H9 (cell line): Measurements from ENCODE around the gene CBY1. TPM values are rescaled to one million over a fixed set of nuclear protein-coding genes. Genes with fewer than 3 reads are reported as not detected.

ENCODE experiments used
- DNase-seq: peaks from one replicate; pipeline ENCODE4 v3.0.0-alpha.2; 2017
- H2AFZ ChIP-seq: one replicate; pipeline ENCODE4 v1.6.1; 2013; ENCODE audit warnings: mild to moderate bottlenecking, low read length, control low read depth, moderate library complexity
- H2AK5ac ChIP-seq: 2 replicates; pipeline ENCODE4 v1.6.1; 2013; ENCODE audit warnings: low read length, control low read depth, mixed read lengths; ENCODE audit not compliant: insufficient read length
- H2BK120ac ChIP-seq: one replicate; pipeline ENCODE4 v1.6.1; 2013; ENCODE audit warnings: low read depth, mild to moderate bottlenecking, low read length, control low read depth, inconsistent platforms; ENCODE audit not compliant: poor library complexity, severe bottlenecking
- H2BK12ac ChIP-seq: 2 replicates; pipeline ENCODE4 v1.6.1; 2013; ENCODE audit warnings: low read length, control low read depth, mixed read lengths, low read depth; ENCODE audit not compliant: insufficient read length
- H2BK15ac ChIP-seq: 2 replicates; pipeline ENCODE4 v1.6.1; 2013; ENCODE audit warnings: low read depth, low read length, control low read depth
- H2BK20ac ChIP-seq: one replicate; pipeline ENCODE4 v1.6.1; 2013; ENCODE audit warnings: low read depth, mild to moderate bottlenecking, low read length, control low read depth, inconsistent platforms; ENCODE audit not compliant: poor library complexity, severe bottlenecking
- H2BK5ac ChIP-seq: 2 replicates; pipeline ENCODE4 v1.6.1; 2013; ENCODE audit warnings: low read length, control low read depth, mixed read lengths; ENCODE audit not compliant: insufficient read length
- H3K14ac ChIP-seq: 2 replicates; pipeline ENCODE4 v1.6.1; 2013; ENCODE audit warnings: low read length, control low read depth; ENCODE audit not compliant: insufficient read depth
- H3K18ac ChIP-seq: 2 replicates; pipeline ENCODE4 v1.6.1; 2013; ENCODE audit warnings: low read depth, mild to moderate bottlenecking, mixed read lengths, low read length, control low read depth; ENCODE audit not compliant: insufficient read length
- H3K23ac ChIP-seq: 2 replicates; pipeline ENCODE4 v1.6.1; 2013; ENCODE audit warnings: low read length, control low read depth, mixed read lengths, low read depth; ENCODE audit not compliant: insufficient read length
- H3K23me2 ChIP-seq: 2 replicates; pipeline ENCODE4 v1.6.1; 2013; ENCODE audit warnings: low read depth, mild to moderate bottlenecking, mixed read lengths, low read length, control low read depth; ENCODE audit not compliant: insufficient read length, poor library complexity, severe bottlenecking
- H3K27ac ChIP-seq: 2 replicates; pipeline ENCODE4 v1.5.1; 2013; ENCODE audit warnings: low read length, control low read depth, mixed read lengths, low read depth; ENCODE audit not compliant: insufficient read length
- H3K27me3 ChIP-seq: 2 replicates; pipeline ENCODE4 v1.6.1; 2013; ENCODE audit warnings: low read length, control low read depth, inconsistent platforms; ENCODE audit not compliant: insufficient read depth
- H3K4ac ChIP-seq: 2 replicates; pipeline ENCODE4 v1.6.1; 2013; ENCODE audit warnings: low read depth, mild to moderate bottlenecking, control low read depth, inconsistent platforms, low read length, moderate library complexity
- H3K4me1 ChIP-seq: 2 replicates; pipeline ENCODE4 v1.6.1; 2013; ENCODE audit warnings: low read length, control low read depth, inconsistent platforms; ENCODE audit not compliant: insufficient read depth
- H3K4me2 ChIP-seq: 2 replicates; pipeline ENCODE4 v1.6.1; 2013; ENCODE audit warnings: low read length, control low read depth, mixed read lengths; ENCODE audit not compliant: insufficient read length, insufficient read depth
- H3K56ac ChIP-seq: 2 replicates; pipeline ENCODE4 v1.6.1; 2013; ENCODE audit warnings: low read depth, mild to moderate bottlenecking, mixed read lengths, low read length, control low read depth; ENCODE audit not compliant: insufficient read length
- H3K79me1 ChIP-seq: 2 replicates; pipeline ENCODE4 v1.6.1; 2013; ENCODE audit warnings: low read depth, mild to moderate bottlenecking, moderate library complexity, low read length, control low read depth, inconsistent platforms; ENCODE audit not compliant: insufficient read depth, poor library complexity, severe bottlenecking
- H3K79me2 ChIP-seq: 2 replicates; pipeline ENCODE4 v1.6.1; 2013; ENCODE audit warnings: low read length, control low read depth, inconsistent platforms; ENCODE audit not compliant: insufficient read depth
- H3K9ac ChIP-seq: 2 replicates; pipeline ENCODE4 v1.6.1; 2013; ENCODE audit warnings: low read length, control low read depth, mixed read lengths; ENCODE audit not compliant: insufficient read length; ENCODE audit errors: extremely low read depth
- H3K9me3 ChIP-seq: one replicate; pipeline ENCODE4 v1.6.1; 2013; ENCODE audit warnings: low read depth, low read length, inconsistent platforms; ENCODE audit not compliant: control insufficient read depth
- H3T11ph ChIP-seq: one replicate; pipeline ENCODE4 v1.6.1; 2013; ENCODE audit warnings: mild to moderate bottlenecking, low read length, control low read depth, inconsistent platforms
- H4K20me1 ChIP-seq: one replicate; pipeline ENCODE4 v1.6.1; 2013; ENCODE audit not compliant: control insufficient read depth, insufficient read length, insufficient read depth
- H4K5ac ChIP-seq: 2 replicates; pipeline ENCODE4 v1.6.1; 2013; ENCODE audit warnings: low read depth, mild to moderate bottlenecking, mixed read lengths, low read length, control low read depth; ENCODE audit not compliant: insufficient read length
- H4K8ac ChIP-seq: replicated peaks from 2 replicates; pipeline ENCODE4 v1.6.1; 2013; ENCODE audit warnings: low read length, control low read depth, mixed read lengths, low read depth; ENCODE audit not compliant: insufficient read length
- H4K91ac ChIP-seq: 2 replicates; pipeline ENCODE4 v1.6.1; 2013; ENCODE audit warnings: low read depth, mild to moderate bottlenecking, moderate library complexity, mixed read lengths, low read length, control low read depth; ENCODE audit not compliant: insufficient read length
- H3K27ac Mint-ChIP-seq, 3 experiments: 2 replicates in 2 of 3; 3 replicates in 1 of 3; pipeline ENCODE4 v1.8.0; 2020 to 2021; ENCODE audit warnings: mixed read lengths in 3 of 3, mild to moderate bottlenecking in 1 of 3, moderate library complexity in 1 of 3
- H3K27me3 Mint-ChIP-seq: 2 replicates; pipeline ENCODE4 v1.8.0; 2021; ENCODE audit warnings: low read depth, mild to moderate bottlenecking, moderate library complexity, mixed read lengths
- H3K36me3 Mint-ChIP-seq, 3 experiments: 2 replicates in 2 of 3; 3 replicates in 1 of 3; pipeline ENCODE4 v1.8.0; 2020 to 2021; ENCODE audit warnings: low read depth in 3 of 3, mixed read lengths in 3 of 3; ENCODE audit not compliant: insufficient read depth in 1 of 3
- H3K4me1 Mint-ChIP-seq, 2 experiments: 2 replicates each; pipeline ENCODE4 v1.8.0; 2020; ENCODE audit warnings: mixed read lengths in 2 of 2
- H3K4me3 Mint-ChIP-seq, 2 experiments: 2 replicates in 1 of 2; 3 replicates in 1 of 2; pipeline ENCODE4 v1.8.0; 2020 to 2021; ENCODE audit warnings: mild to moderate bottlenecking in 2 of 2, mixed read lengths in 2 of 2, moderate library complexity in 1 of 2
- H3K9me3 Mint-ChIP-seq, 2 experiments: 2 replicates in 1 of 2; 3 replicates in 1 of 2; pipeline ENCODE4 v1.8.0; 2020; ENCODE audit warnings: mild to moderate bottlenecking in 2 of 2, mixed read lengths in 2 of 2, moderate library complexity in 1 of 2
- WGBS: extraction: QIAGEN DNeasy Blood & Tissue Kit; methylation state at CpG from one replicate; pipeline ENCODE4 v1.1.7; 2013; ENCODE audit warnings: missing lambda C conversion rate, low lambda C conversion rate, mixed read lengths; ENCODE audit not compliant: insufficient read length; ENCODE audit errors: extremely low coverage; 5-methylcytosine and 5-hydroxymethylcytosine counted together
- total RNA-seq: library from RNA; stranded (reverse); gene quantifications from 2 replicates; pipeline ENCODE4 v1.2.1, GENCODE V29; 2021
- TF ChIP-seq, protein P1 (sequence below): fragments of 200-600 bp; sonication (generic); conservative IDR thresholded peaks from 3 replicates; pipeline ENCODE4 v1.8.0; 2021; ENCODE audit warnings: antibody characterized with exemption, mild to moderate bottlenecking

CBY1 gene
- total RNA-seq, 1 experiment from 2014 or later: 26.6 TPM

DNA sequence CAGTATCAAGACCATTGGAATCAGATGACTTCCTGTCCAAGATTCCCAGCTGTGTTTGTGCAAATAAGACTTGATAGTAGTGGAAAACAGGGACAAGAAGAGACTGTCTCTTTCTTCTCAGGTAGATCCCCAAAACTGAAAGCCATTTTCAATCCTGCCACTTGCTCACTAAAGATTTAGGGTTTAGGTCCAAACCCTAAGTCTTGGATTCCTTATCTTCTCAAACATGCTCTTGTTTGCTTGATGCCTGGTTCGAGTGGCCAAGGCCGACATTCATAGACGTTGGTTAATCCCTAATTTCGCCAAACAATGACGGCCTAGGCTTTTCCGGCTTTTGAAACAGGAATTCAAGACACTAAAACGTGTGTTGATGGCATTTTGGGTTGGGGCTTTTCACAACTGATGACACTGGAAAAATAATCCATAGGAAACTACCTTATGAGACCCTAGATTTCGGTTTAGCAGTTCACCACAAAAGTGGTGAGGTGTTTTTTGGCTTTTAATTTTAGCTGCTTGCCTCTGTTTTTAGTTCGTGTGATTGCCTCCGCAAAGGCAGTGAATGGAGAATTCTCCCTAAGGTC, 48.3 kb downstream of the CBY1 start:
- H3K4ac ChIP-seq: no peak overlapping the region
- WGBS: no CpG with 5 or more reads among the region's 10 CpGs
- H3K4me1 Mint-ChIP-seq: peaks cover 46 to 53% of the 10 kb centered on the region in 2 experiments
- H4K8ac ChIP-seq: peak overlapping the region; percentile 73
- no peak overlapping the region for H2BK15ac ChIP-seq
- H3K27me3 ChIP-seq: no peaks in the 10 kb centered on the region
- peak overlapping the region; percentile 93 to 95 for H3K4me3 Mint-ChIP-seq
- TF ChIP-seq, protein P1, sequence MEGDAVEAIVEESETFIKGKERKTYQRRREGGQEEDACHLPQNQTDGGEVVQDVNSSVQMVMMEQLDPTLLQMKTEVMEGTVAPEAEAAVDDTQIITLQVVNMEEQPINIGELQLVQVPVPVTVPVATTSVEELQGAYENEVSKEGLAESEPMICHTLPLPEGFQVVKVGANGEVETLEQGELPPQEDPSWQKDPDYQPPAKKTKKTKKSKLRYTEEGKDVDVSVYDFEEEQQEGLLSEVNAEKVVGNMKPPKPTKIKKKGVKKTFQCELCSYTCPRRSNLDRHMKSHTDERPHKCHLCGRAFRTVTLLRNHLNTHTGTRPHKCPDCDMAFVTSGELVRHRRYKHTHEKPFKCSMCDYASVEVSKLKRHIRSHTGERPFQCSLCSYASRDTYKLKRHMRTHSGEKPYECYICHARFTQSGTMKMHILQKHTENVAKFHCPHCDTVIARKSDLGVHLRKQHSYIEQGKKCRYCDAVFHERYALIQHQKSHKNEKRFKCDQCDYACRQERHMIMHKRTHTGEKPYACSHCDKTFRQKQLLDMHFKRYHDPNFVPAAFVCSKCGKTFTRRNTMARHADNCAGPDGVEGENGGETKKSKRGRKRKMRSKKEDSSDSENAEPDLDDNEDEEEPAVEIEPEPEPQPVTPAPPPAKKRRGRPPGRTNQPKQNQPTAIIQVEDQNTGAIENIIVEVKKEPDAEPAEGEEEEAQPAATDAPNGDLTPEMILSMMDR: no peak
- peak overlapping the region; percentile 49 for H3K4me2 ChIP-seq
- peak overlapping the region; percentile 91 for H3K18ac ChIP-seq
- peak overlapping the region; percentile 3 for H4K5ac ChIP-seq
- H3K23me2 ChIP-seq: peaks cover 17% of the 10 kb centered on the region
- H3K36me3 Mint-ChIP-seq: peaks cover 0 to 10% (median 8%) of the 10 kb centered on the region in 3 experiments; a peak in 4 of 7 replicates
- peak overlapping the region; percentile 59 for H3K27ac ChIP-seq
- H2BK120ac ChIP-seq: peak overlapping the region; percentile 24
- peak overlapping the region; percentile 99 for H3K27ac Mint-ChIP-seq
- no peak overlapping the region for H3K23ac ChIP-seq
- no peak overlapping the region for H4K91ac ChIP-seq
- DNase-seq: no peak
- peaks cover 28% of the 10 kb centered on the region; the same call in 1 of the 2 replicates for H3K79me2 ChIP-seq
- H3K27me3 Mint-ChIP-seq: no peaks in the 10 kb centered on the region; the same call in 1 of the 2 replicates
- peaks cover 7% of the 10 kb centered on the region for H3K79me1 ChIP-seq
- no peaks in the 10 kb centered on the region for H4K20me1 ChIP-seq
- H3K56ac ChIP-seq: no peak overlapping the region
- H3K9me3 Mint-ChIP-seq: no peaks in the 10 kb centered on the region
- H3K14ac ChIP-seq: peak overlapping the region; percentile 66; the same call in 1 of the 2 replicates
- peak overlapping the region; percentile 11 for H2AK5ac ChIP-seq
- H3T11ph ChIP-seq: peak overlapping the region; percentile 46
- H3K4me1 ChIP-seq: peaks cover 10% of the 10 kb centered on the region
- H2BK20ac ChIP-seq: no peak overlapping the region
- peak overlapping the region; percentile 77 for H2BK12ac ChIP-seq
- H3K9me3 ChIP-seq: no peaks in the 10 kb centered on the region
- peak overlapping the region; percentile 81 for H3K9ac ChIP-seq
- no peak overlapping the region for H2AFZ ChIP-seq
- H2BK5ac ChIP-seq: peak overlapping the region; percentile 7
